Stimulated activated CD4-positive, alpha-beta T cell treated with anti-CD3 and anti-CD28 coated beads, Interleukin-1b, Interleukin-23, amount 100 ng/mL, for 24 hours (primary cell): ENCODE data around the gene DNAH7.

Source experiments
- DNase-seq, 4 experiments: peaks; one replicate each; pipeline ENCODE4 v3.0.0-alpha.2; 2020; ENCODE audit warnings: low read depth in 4 of 4, low spot score in 1 of 4

Gene DNAH7

GRCh38 chr2:196079052-196079451, 10.4 kb upstream of the DNAH7 start:
- DNase-seq, result no peak

- no peak for DNase-seq
Observed at GRCh38 chr2:196077821-196078220, 9.2 kb upstream of the DNAH7 start.

- DNase-seq, result no peak
Observed at GRCh38 chr2:196076778-196077568, 8.3 kb upstream of the DNAH7 start.

GRCh38 chr2:196075196-196075595, 6.6 kb upstream of the DNAH7 start:
- DNase-seq, result no peak

- DNase-seq, result no peak
Observed at GRCh38 chr2:196074631-196075030, 6.0 kb upstream of the DNAH7 start.

GRCh38 chr2:196073521-196073920, 4.9 kb upstream of the DNAH7 start:
- DNase-seq, result no peak

- no peak for DNase-seq
Observed at GRCh38 chr2:196067088-196067382, 1.6 kb downstream of the DNAH7 start.

GRCh38 chr2:196066291-196067087, 2.1 kb downstream of the DNAH7 start:
- no peak for DNase-seq

GRCh38 chr2:196063773-196064172, 4.9 kb downstream of the DNAH7 start:
- no peak for DNase-seq

- DNase-seq, result no peak
Observed at GRCh38 chr2:196059491-196059960, 9.1 kb downstream of the DNAH7 start.

- no peak for DNase-seq
Observed at GRCh38 chr2:196054631-196055030, 14.0 kb downstream of the DNAH7 start.

- DNase-seq, result no peak
Observed at GRCh38 chr2:196046123-196046917, 22.3 kb downstream of the DNAH7 start.

- DNase-seq, result no peak
Observed at GRCh38 chr2:196041786-196042185, 26.9 kb downstream of the DNAH7 start.

- DNase-seq, result no peak
Observed at GRCh38 chr2:196040218-196040617, 28.4 kb downstream of the DNAH7 start.

GRCh38 chr2:196036442-196036841, 32.2 kb downstream of the DNAH7 start:
- DNase-seq, result no peak

GRCh38 chr2:196018037-196018436, 50.6 kb downstream of the DNAH7 start:
- DNase-seq, result no peak

- DNase-seq, result no peak
Observed at GRCh38 chr2:196012314-196012713, 56.3 kb downstream of the DNAH7 start.

- DNase-seq, result no peak
Observed at GRCh38 chr2:196000551-196000950, 68.1 kb downstream of the DNAH7 start.

- DNase-seq, result no peak
Observed at GRCh38 chr2:195998070-195998469, 70.6 kb downstream of the DNAH7 start.

- no peak for DNase-seq
Observed at GRCh38 chr2:195995499-195995898, 73.1 kb downstream of the DNAH7 start.

GRCh38 chr2:195993623-195994022, 75.0 kb downstream of the DNAH7 start:
- no peak for DNase-seq

GRCh38 chr2:195985741-195986140, 82.9 kb downstream of the DNAH7 start:
- DNase-seq, result no peak
